DMS53 (cell line): ENCODE data around the gene PEX11B.
A peak's percentile ranks its signal among the peaks of the same experiment; 100 is the strongest.

Experiments
- DNase-seq: peaks from one replicate; lab custom pipeline; 2025; lab: John Stamatoyannopoulos, UW

The PEX11B gene

GRCh38 chr1:145908653-145909052, 9.9 kb downstream of the PEX11B start:
- no peak for DNase-seq

GRCh38 chr1:145906954-145907753, 11.4 kb downstream of the PEX11B start:
- no peak for DNase-seq

- no peak for DNase-seq
These were observed 17.1 kb downstream of the PEX11B start for GRCh38 chr1:145901312-145902021.

GRCh38 chr1:145898756-145899155, 19.8 kb downstream of the PEX11B start:
- DNase-seq: no peak

GRCh38 chr1:145897969-145898368, 20.5 kb downstream of the PEX11B start:
- no peak for DNase-seq

GRCh38 chr1:145895471-145895870, 23.0 kb downstream of the PEX11B start:
- DNase-seq: no peak

- DNase-seq: no peak
These were observed 25.0 kb downstream of the PEX11B start for GRCh38 chr1:145893306-145894055.

- DNase-seq: no peak
These were observed 25.9 kb downstream of the PEX11B start for GRCh38 chr1:145892486-145893087.

- DNase-seq: peak; percentile 98
These were observed 26.7 kb downstream of the PEX11B start for GRCh38 chr1:145891587-145892485.

- DNase-seq: peak; percentile 58
These were observed 27.4 kb downstream of the PEX11B start for GRCh38 chr1:145891143-145891542.

- no peak for DNase-seq
These were observed 28.8 kb downstream of the PEX11B start for GRCh38 chr1:145889722-145890121.

GRCh38 chr1:145887631-145888030, 30.9 kb downstream of the PEX11B start:
- DNase-seq: peak; percentile 36

- no peak for DNase-seq
These were observed 31.7 kb downstream of the PEX11B start for GRCh38 chr1:145886816-145887215.

GRCh38 chr1:145886390-145886789, 32.1 kb downstream of the PEX11B start:
- DNase-seq: peak; percentile 33

- DNase-seq: peak; percentile 85
These were observed 32.7 kb downstream of the PEX11B start, which contains the start of gene ANKRD35 for GRCh38 chr1:145885738-145886287. TSS of gene ANKRD35 (minus strand) at chr1:145885866. CDS start at chr1:145885758, 108 bp downstream.

GRCh38 chr1:145884675-145885074, 33.8 kb downstream of the PEX11B start:
- no peak for DNase-seq

GRCh38 chr1:145879775-145880174, 38.7 kb downstream of the PEX11B start:
- DNase-seq: peak; percentile 39

- no peak for DNase-seq
These were observed 39.8 kb downstream of the PEX11B start for GRCh38 chr1:145878724-145879123.

GRCh38 chr1:145877923-145878486, 40.5 kb downstream of the PEX11B start:
- peak; percentile 19 for DNase-seq

- no peak for DNase-seq
These were observed 43.9 kb downstream of the PEX11B start for GRCh38 chr1:145874646-145875045.
